HG03139 (cell line): ENCODE results near the gene SH3BGRL2.
"Not testable (repeated sequence)": the region's sequence is repeated elsewhere in the genome, so short reads cannot be mapped to it uniquely, and the experiment has no call there.

Experiments used
- ATAC-seq: cut with Tn5 transposase; IDR thresholded peaks from one replicate; pipeline ENCODE4 v1.9.1; 2021; ENCODE audit not compliant: unreplicated experiment

The SH3BGRL2 gene

DNA sequence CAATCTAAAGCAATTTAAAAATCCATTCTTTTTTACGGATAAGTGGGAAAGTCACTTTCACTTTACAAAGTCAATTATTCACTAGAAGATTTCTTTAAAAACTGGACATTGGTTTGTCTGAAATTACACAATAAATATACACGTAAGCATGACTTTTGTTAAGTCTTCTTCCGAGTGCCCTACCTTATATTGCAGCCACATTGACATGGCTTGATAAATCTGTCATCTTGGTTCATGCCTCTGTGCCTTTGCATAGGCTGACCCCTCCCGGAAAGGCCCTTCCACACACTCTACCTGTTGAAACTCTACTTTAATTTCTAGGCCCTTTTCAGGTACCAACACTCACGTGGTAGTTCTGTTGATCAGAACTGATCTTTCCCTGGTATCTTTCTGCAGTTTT, 104.1 kb downstream of the SH3BGRL2 start:
- no peak for ATAC-seq

DNA sequence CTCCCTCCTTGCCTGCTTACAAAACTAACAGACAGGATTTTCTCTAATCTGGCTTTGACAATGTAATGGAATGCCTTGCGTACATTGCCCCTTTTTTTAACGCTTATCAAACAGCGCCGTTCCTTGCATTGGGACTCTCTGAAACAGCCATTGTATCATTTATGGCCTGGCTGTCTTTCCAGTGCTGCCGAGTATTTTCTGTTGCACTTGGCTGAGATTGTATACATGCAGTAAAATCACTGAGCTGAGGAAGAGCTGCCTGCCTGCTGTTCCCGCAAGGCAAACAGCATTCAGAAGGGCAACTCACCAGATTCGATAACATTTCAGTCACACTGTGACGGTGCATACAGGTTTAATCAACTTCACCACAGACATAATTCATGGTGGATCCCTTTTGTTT, 106.0 kb downstream of the SH3BGRL2 start:
- ATAC-seq: no peak

DNA sequence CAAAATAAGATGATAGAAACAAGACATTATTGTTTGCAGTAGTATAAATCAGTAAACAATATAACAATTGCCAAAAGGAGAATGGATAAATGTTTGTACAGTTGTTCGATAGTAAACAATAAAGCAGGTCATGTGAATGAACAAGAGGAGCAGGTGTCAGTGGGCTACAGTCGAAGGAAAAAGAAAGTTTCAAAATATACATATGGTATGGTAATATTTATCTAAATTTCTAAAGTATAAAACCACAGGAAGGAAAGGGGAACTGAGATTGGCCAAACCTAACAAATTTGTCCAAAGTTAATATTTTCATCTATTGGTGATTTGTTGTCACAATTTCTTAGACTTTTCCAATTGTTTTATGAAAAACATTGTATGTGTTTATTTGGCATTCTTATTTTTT, 110.9 kb downstream of the SH3BGRL2 start:
- ATAC-seq: no peak

DNA sequence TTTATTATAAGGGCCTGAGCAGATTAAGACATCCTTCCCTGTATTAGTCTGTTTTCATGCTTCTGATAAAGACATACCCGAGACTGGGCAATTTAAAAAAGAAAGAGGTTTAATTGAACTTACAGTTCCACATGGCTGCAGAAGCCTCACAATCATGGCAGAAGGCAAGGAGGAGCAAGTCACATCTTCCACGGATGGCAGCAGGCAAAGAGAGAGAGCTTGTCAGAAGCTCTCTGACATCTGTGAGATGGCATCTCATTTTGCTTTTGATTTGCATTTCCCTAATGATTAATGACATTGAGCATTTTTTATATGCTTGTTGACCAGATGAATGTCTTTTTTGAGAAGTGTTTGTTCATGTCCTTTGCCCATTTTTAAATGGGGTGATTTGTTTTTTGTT, 114.2 kb downstream of the SH3BGRL2 start:
- not testable (repeated sequence) for ATAC-seq

DNA sequence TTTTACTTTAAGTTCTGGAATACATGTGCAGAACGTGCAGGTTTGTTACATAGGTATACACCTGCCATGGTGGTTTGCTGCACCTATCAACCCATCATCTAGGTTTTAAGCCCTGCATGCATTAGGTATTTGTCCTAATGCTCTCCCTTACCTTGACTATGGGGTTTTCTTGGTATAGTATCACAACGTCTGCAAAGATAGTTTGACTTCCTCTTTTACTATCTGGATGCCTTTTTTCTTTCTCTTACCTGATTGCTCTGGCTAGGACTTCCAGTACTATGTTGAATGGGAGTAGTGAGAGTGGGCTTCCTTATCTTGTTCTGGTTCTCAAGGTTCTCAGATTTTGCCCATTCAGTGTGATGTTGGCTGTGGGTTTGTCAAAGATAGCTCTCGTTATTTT, 115.2 kb downstream of the SH3BGRL2 start:
- ATAC-seq: not testable (repeated sequence)

DNA sequence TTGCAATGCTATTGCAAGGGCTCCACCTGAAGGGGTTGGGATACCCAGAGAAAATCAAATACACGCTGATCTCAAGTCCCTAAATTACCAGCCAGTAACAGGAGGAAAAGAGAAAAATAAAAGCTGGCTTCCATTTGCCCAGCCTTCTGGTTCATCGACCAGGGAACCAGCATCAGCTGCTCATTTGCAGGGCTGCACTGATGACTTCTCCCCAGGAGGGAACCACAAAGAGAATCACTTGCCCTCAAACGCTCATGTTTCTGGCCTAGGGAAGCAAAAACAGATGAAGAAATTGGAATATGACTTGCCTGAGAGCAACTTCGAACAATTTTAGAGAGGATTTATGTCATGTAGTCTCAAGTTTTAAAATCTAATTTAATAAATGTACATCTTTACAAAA, 119.7 kb downstream of the SH3BGRL2 start:
- ATAC-seq: no peak
